ENCODE results near the gene ERBB4. TPM values are rescaled to one million over a fixed set of nuclear protein-coding genes. Genes with fewer than 3 reads are reported as not detected.

Gene ERBB4
- total RNA-seq, 1 experiment from 2014 or later: 0.15 TPM

DNA sequence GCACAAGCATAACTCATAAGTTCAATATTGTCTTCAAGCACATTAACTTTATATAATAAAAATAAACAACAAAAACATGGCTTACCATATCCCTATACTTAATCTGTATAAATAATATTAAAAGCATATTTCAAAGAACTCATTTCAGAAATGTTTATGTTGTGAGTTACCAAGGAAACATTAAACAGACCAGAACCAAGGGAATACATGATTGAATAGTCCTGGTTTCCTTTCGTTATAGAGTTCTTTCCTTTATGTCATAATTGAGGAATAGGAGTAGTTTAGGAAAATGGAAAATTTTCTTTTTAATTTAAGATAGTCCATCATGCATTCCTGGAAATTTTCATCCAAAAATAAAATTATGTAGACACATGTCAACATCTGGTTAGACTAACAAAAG, 343.0 kb downstream of the ERBB4 start:
- no peak for DNase-seq (ENCODE audit: low read depth, low spot score)
- Histone ChIP-seq H3K27me3 (ENCODE audit: control insufficient read depth, insufficient read depth, low read length) (no peaks in the 10 kb centered on the region), H3K9me3 (ENCODE audit: control insufficient read depth, insufficient read depth, low read depth, low read length) (peaks cover 12% of the 10 kb centered on the region; the same call in 1 of the 2 replicates), H3K4me3 (ENCODE audit: low read depth in 2 of 2, low read length in 2 of 2) (no peak overlapping the region), H3K27ac (ENCODE audit: low read length) (no peak overlapping the region), H3K36me3 (ENCODE audit: control insufficient read depth, insufficient read depth, low read length) (no peaks in the 10 kb centered on the region), H3K4me1 (ENCODE audit: control insufficient read depth, insufficient read depth, low read length) (no peaks in the 10 kb centered on the region)
- CTCF ChIA-PET: no interaction called here
- in situ Hi-C loops (cut with HindIII; ENCODE audit: low pct_unique_long_range_greater_than_20kb, low sequenced_read_pairs) (no loop called here), intact Hi-C loops (cut with micrococcal nuclease; ENCODE audit: unreplicated experiment) (no loop called here)
- no peak for ATAC-seq
- TF ChIP-seq SIN3A (IDR thresholded peaks at IDR 0.05; ENCODE audit: borderline replicate concordance, insufficient read depth, low read depth, low read length): no peak
- TF ChIP-seq, protein P1, sequence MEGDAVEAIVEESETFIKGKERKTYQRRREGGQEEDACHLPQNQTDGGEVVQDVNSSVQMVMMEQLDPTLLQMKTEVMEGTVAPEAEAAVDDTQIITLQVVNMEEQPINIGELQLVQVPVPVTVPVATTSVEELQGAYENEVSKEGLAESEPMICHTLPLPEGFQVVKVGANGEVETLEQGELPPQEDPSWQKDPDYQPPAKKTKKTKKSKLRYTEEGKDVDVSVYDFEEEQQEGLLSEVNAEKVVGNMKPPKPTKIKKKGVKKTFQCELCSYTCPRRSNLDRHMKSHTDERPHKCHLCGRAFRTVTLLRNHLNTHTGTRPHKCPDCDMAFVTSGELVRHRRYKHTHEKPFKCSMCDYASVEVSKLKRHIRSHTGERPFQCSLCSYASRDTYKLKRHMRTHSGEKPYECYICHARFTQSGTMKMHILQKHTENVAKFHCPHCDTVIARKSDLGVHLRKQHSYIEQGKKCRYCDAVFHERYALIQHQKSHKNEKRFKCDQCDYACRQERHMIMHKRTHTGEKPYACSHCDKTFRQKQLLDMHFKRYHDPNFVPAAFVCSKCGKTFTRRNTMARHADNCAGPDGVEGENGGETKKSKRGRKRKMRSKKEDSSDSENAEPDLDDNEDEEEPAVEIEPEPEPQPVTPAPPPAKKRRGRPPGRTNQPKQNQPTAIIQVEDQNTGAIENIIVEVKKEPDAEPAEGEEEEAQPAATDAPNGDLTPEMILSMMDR (IDR thresholded peaks at IDR 0.05): no peak
- TF ChIP-seq, protein P2, sequence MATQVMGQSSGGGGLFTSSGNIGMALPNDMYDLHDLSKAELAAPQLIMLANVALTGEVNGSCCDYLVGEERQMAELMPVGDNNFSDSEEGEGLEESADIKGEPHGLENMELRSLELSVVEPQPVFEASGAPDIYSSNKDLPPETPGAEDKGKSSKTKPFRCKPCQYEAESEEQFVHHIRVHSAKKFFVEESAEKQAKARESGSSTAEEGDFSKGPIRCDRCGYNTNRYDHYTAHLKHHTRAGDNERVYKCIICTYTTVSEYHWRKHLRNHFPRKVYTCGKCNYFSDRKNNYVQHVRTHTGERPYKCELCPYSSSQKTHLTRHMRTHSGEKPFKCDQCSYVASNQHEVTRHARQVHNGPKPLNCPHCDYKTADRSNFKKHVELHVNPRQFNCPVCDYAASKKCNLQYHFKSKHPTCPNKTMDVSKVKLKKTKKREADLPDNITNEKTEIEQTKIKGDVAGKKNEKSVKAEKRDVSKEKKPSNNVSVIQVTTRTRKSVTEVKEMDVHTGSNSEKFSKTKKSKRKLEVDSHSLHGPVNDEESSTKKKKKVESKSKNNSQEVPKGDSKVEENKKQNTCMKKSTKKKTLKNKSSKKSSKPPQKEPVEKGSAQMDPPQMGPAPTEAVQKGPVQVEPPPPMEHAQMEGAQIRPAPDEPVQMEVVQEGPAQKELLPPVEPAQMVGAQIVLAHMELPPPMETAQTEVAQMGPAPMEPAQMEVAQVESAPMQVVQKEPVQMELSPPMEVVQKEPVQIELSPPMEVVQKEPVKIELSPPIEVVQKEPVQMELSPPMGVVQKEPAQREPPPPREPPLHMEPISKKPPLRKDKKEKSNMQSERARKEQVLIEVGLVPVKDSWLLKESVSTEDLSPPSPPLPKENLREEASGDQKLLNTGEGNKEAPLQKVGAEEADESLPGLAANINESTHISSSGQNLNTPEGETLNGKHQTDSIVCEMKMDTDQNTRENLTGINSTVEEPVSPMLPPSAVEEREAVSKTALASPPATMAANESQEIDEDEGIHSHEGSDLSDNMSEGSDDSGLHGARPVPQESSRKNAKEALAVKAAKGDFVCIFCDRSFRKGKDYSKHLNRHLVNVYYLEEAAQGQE (IDR thresholded peaks at IDR 0.05; ENCODE audit: insufficient read depth in 1 of 2, low read depth in 2 of 2, low read length in 1 of 2): no peak
- no peak for TF ChIP-seq POLR2AphosphoS5 (IDR thresholded peaks at IDR 0.05; ENCODE audit: low read depth, low read length)
- TF ChIP-seq TCF7L2 (IDR thresholded peaks at IDR 0.05; ENCODE audit: low read depth, low read length): no peak
- POLR2A ChIA-PET: no interaction called here
- BruUV-seq (replicated peaks): no TSS peak

DNA sequence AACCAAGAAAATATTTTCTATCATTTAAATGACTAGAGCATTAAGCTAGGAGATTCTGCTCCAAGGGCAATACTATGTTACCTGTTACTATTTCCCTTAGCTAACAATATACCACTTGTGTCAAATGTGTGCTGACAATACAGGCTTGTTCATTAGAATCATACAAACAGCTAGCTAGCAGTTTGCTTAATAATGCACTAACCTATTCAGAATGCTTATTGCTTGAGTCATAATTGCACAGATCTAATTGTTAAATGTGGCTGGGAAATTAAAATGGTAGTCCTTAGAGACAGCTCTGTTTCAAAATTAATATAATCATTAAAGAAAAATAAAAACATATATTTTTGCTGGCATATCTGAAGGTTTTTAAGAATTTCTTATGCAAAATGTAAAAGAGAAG, 344.2 kb downstream of the ERBB4 start:
- no TSS peak for BruUV-seq (replicated peaks)
- Histone ChIP-seq H3K4me1 (ENCODE audit: control insufficient read depth, insufficient read depth, low read length) (no peaks in the 10 kb centered on the region), H3K27me3 (ENCODE audit: control insufficient read depth, insufficient read depth, low read length) (no peaks in the 10 kb centered on the region), H3K27ac (ENCODE audit: low read length) (no peak overlapping the region), H3K4me3 (ENCODE audit: low read depth in 2 of 2, low read length in 2 of 2) (no peak overlapping the region), H3K36me3 (ENCODE audit: control insufficient read depth, insufficient read depth, low read length) (no peaks in the 10 kb centered on the region), H3K9me3 (ENCODE audit: control insufficient read depth, insufficient read depth, low read depth, low read length) (peaks cover 12% of the 10 kb centered on the region; the same call in 1 of the 2 replicates)
- TF ChIP-seq, protein P1 (IDR thresholded peaks at IDR 0.05): no peak
- TF ChIP-seq SIN3A (IDR thresholded peaks at IDR 0.05; ENCODE audit: borderline replicate concordance, insufficient read depth, low read depth, low read length) (no peak), POLR2AphosphoS5 (IDR thresholded peaks at IDR 0.05; ENCODE audit: low read depth, low read length) (no peak), TCF7L2 (IDR thresholded peaks at IDR 0.05; ENCODE audit: low read depth, low read length) (no peak)
- TF ChIP-seq, protein P2 (IDR thresholded peaks at IDR 0.05; ENCODE audit: insufficient read depth in 1 of 2, low read depth in 2 of 2, low read length in 1 of 2): no peak
- ATAC-seq: no peak
- POLR2A ChIA-PET: no interaction called here
- no peak for DNase-seq (ENCODE audit: low read depth, low spot score)
- in situ Hi-C loops (cut with HindIII; ENCODE audit: low pct_unique_long_range_greater_than_20kb, low sequenced_read_pairs): no loop called here
- intact Hi-C loops (cut with micrococcal nuclease; ENCODE audit: unreplicated experiment): no loop called here
- CTCF ChIA-PET: no interaction called here
